MM.1S (cell line): ENCODE results near the gene RPS6KA3.
"Not testable (repeated sequence)": the region's sequence is repeated elsewhere in the genome, so short reads cannot be mapped to it uniquely, and the experiment has no call there.

ENCODE experiments used
- DNase-seq: peaks from one replicate; pipeline ENCODE4 v3.0.0-alpha.2; 2015
- H2AFZ ChIP-seq: fragments of 300-600 bp; sonication (generic); 2 replicates; pipeline ENCODE4 v1.6.0; 2016; ENCODE audit warnings: antibody characterized with exemption, low read length
- H3F3A ChIP-seq: fragments of 300-600 bp; sonication (generic); 2 replicates; pipeline ENCODE4 v1.6.1; 2016; ENCODE audit warnings: mild to moderate bottlenecking, antibody characterized with exemption, low read length, moderate library complexity, mixed read lengths; ENCODE audit not compliant: insufficient read depth
- H3K27ac ChIP-seq: fragments of 300-600 bp; sonication (generic); 2 replicates; pipeline ENCODE4 v1.5.1; 2016; ENCODE audit warnings: mild to moderate bottlenecking, low read length
- H3K27me3 ChIP-seq: fragments of 300-600 bp; sonication (generic); replicated peaks from 2 replicates; pipeline ENCODE4 v1.6.0; 2016; ENCODE audit warnings: low read length; ENCODE audit not compliant: insufficient read depth
- H3K36me3 ChIP-seq: fragments of 300-600 bp; sonication (generic); replicated peaks from 2 replicates; pipeline ENCODE4 v1.6.1; 2016; ENCODE audit warnings: mild to moderate bottlenecking, low read length, mixed read lengths; ENCODE audit not compliant: insufficient read depth
- H3K4me1 ChIP-seq: fragments of 300-600 bp; sonication (generic); 2 replicates; pipeline ENCODE4 v1.6.1; 2016; ENCODE audit warnings: low read length, mixed read lengths
- H3K4me2 ChIP-seq: fragments of 300-600 bp; sonication (generic); 2 replicates; pipeline ENCODE4 v1.6.0; 2016; ENCODE audit warnings: low read depth, low read length
- H3K4me3 ChIP-seq: fragments of 300-600 bp; sonication (generic); 2 replicates; pipeline ENCODE4 v1.5.1; 2016; ENCODE audit warnings: low read length, mixed read lengths
- H3K79me2 ChIP-seq: fragments of 300-600 bp; sonication (generic); 2 replicates; pipeline ENCODE4 v1.6.1; 2016; ENCODE audit warnings: mixed run types, low read length, mixed read lengths
- H3K9ac ChIP-seq: fragments of 300-600 bp; sonication (generic); 2 replicates; pipeline ENCODE4 v1.6.1; 2016; ENCODE audit warnings: low read length, mixed read lengths
- H3K9me2 ChIP-seq: fragments of 300-600 bp; sonication (generic); replicated peaks from 2 replicates; pipeline ENCODE4 v1.6.1; 2016; ENCODE audit warnings: mild to moderate bottlenecking, low read length, mixed read lengths; ENCODE audit not compliant: insufficient read depth
- H3K9me3 ChIP-seq: fragments of 300-600 bp; sonication (generic); replicated peaks from 2 replicates; pipeline ENCODE4 v1.6.1; 2016; ENCODE audit warnings: mild to moderate bottlenecking, low read length, mixed read lengths; ENCODE audit not compliant: insufficient read depth
- H4K20me1 ChIP-seq: fragments of 300-600 bp; sonication (generic); 2 replicates; pipeline ENCODE4 v1.6.1; 2016; ENCODE audit warnings: mild to moderate bottlenecking, low read length, moderate library complexity, mixed read lengths; ENCODE audit not compliant: insufficient read depth
- CTCF ChIP-seq: fragments of 300-600 bp; sonication (generic); IDR thresholded peaks from 2 replicates; pipeline ENCODE4 v1.5.1; 2016; ENCODE audit warnings: antibody characterized with exemption, low read length, mixed read lengths
- EZH2 ChIP-seq: fragments of 300-600 bp; sonication (generic); optimal IDR thresholded peaks from 2 replicates; pipeline ENCODE3; 2017; ENCODE audit warnings: low read depth, mild to moderate bottlenecking, antibody characterized with exemption, low read length, mixed read lengths
- EZH2phosphoT487 ChIP-seq: fragments of 300-600 bp; sonication (generic); IDR thresholded peaks from 2 replicates; pipeline ENCODE4 v1.6.1; 2018; ENCODE audit warnings: antibody characterized with exemption, low read length

RPS6KA3 gene

GRCh38 chrX:20173313-20173712 is 93.4 kb downstream of the RPS6KA3 start:
- no peak for DNase-seq
- Histone ChIP-seq H2AFZ (no peak overlapping the region), H3F3A (no peaks in the 10 kb centered on the region), H4K20me1 (no peaks in the 10 kb centered on the region), H3K4me1 (no peaks in the 10 kb centered on the region), H3K4me3 (no peak overlapping the region), H3K9ac (no peak overlapping the region), H3K27me3 (no peaks in the 10 kb centered on the region), H3K27ac (no peak overlapping the region), H3K9me3 (no peaks in the 10 kb centered on the region), H3K79me2 (no peaks in the 10 kb centered on the region), H3K9me2 (no peaks in the 10 kb centered on the region), H3K36me3 (no peaks in the 10 kb centered on the region), H3K4me2 (no peak overlapping the region)
- no peak for TF ChIP-seq EZH2
- TF ChIP-seq EZH2phosphoT487 = no peak
- no peak for TF ChIP-seq CTCF

GRCh38 chrX:20171887-20172286 is 94.8 kb downstream of the RPS6KA3 start:
- Histone ChIP-seq H3K9me3 (no peaks in the 10 kb centered on the region), H3K36me3 (no peaks in the 10 kb centered on the region), H3K27me3 (no peaks in the 10 kb centered on the region), H3K79me2 (no peaks in the 10 kb centered on the region), H3K9me2 (no peaks in the 10 kb centered on the region), H3F3A (no peaks in the 10 kb centered on the region), H3K9ac (no peak overlapping the region), H2AFZ (no peak overlapping the region), H3K4me2 (no peak overlapping the region), H4K20me1 (no peaks in the 10 kb centered on the region), H3K4me1 (no peaks in the 10 kb centered on the region), H3K4me3 (no peak overlapping the region), H3K27ac (no peak overlapping the region)
- no peak for DNase-seq
- TF ChIP-seq EZH2phosphoT487 = no peak
- no peak for TF ChIP-seq EZH2
- TF ChIP-seq CTCF = no peak

- H3K27me3 ChIP-seq, H3K9me3 ChIP-seq, H3K4me2 ChIP-seq, H3K4me3 ChIP-seq, H3K79me2 ChIP-seq, H3K4me1 ChIP-seq, H2AFZ ChIP-seq, H3K9me2 ChIP-seq, H3K9ac ChIP-seq, DNase-seq, H4K20me1 ChIP-seq, H3K27ac ChIP-seq, H3F3A ChIP-seq, H3K36me3 ChIP-seq: not testable (repeated sequence)
Measured at GRCh38 chrX:20162516-20162915, 104.2 kb downstream of the RPS6KA3 start.

GRCh38 chrX:20159797-20160385 is 106.8 kb downstream of the RPS6KA3 start:
- Histone ChIP-seq H3K9ac (no peak overlapping the region), H4K20me1 (no peaks in the 10 kb centered on the region), H2AFZ (no peak overlapping the region), H3K4me1 (no peaks in the 10 kb centered on the region), H3K27me3 (no peaks in the 10 kb centered on the region), H3K27ac (no peak overlapping the region), H3K9me2 (no peaks in the 10 kb centered on the region), H3F3A (no peaks in the 10 kb centered on the region), H3K4me3 (no peak overlapping the region), H3K36me3 (no peaks in the 10 kb centered on the region), H3K9me3 (no peaks in the 10 kb centered on the region), H3K4me2 (no peak overlapping the region), H3K79me2 (no peaks in the 10 kb centered on the region)
- TF ChIP-seq EZH2 (no peak), EZH2phosphoT487 (no peak)
- DNase-seq = no peak
